GM21619 (cell line): Measurements from ENCODE around the gene TNFRSF1A.
"Not testable (repeated sequence)": the region's sequence is repeated elsewhere in the genome, so short reads cannot be mapped to it uniquely, and the experiment has no call there.

ENCODE experiments used
- ATAC-seq: cut with Tn5 transposase; IDR thresholded peaks from one replicate; pipeline ENCODE4 v1.9.1; 2021; ENCODE audit not compliant: unreplicated experiment

TNFRSF1A gene

DNA sequence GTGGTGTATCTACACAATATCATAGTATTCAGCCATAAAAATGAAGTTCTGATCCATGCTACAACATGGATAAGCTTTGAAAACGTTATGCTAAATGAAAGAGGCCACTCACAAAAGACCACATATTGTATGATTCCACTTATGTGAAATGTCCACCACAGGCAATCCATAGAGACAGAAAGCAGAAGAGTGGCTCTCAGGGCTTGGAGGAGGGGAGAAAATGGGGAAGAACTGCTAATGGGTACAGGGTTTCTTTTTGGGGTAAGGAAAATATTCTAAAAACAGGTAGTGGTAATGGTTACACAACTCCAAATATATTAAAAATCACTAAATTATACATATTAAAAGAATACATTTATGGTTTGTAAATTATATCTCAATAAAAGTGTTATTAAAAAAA, 17.0 kb upstream of the TNFRSF1A start:
- ATAC-seq = no peak

DNA sequence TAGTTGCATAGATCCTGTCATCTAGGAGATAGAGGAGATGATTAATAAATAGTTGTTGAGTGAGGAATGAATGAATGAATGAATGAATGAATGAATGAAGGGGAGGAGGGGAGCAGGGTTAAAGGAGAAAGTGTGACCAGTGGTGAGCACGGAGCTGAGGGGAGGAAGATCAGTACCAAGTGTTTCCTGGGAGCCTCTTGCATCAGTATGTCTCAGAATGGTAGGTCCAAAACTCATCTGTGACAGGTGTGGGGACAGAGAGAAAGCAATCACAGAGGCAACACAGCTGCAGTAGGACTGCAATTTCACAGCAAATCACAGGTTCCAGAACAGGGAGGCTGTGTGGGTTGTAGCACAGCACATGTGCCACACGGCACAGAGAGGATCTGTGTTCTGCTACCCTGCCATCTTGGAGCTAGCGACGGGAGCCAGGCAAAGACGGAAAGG, 14.5 kb upstream of the TNFRSF1A start:
- no peak for ATAC-seq

DNA sequence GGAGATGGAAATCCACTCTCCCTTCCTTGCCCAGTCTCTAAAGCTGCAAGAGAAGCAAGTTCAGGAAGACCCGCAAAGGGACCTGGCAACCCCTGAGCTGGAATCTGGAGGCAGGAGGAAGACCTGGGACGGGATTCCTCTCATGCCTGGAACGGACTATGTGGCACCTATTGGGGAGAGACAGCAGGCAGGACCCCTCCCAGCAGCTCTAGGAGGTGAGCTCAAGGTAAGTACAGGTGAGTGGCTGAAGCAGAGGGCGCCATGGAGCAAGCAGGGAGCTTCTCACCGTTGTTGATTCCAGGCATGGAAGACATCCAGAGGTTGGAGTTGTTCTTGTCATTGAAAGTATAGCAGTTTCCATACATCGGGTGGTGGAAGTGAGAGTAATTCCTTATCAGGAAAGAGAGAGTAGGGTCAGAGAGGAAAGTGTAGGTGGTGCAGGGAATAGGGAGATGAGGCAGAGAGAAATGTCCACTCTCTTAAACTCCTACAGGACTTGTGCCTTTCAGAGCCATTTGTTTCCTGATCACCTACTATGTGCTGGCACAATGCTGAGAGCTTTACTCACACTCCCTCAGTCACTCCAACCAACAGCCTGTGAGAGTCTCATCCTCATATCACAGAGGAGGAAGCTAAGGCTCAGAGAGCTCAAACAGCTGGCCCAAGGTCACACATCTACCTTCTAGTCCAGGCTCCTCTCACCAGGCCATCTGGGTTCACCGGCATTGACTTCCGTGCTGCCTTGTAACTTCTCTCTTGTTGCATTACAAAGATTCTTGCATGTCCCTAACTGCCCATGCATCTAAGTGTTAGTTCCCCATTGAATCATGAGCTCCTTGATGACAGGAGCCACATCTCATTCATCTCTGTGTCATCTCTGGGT, 13.9 kb upstream of the TNFRSF1A start:
- no peak for ATAC-seq

DNA sequence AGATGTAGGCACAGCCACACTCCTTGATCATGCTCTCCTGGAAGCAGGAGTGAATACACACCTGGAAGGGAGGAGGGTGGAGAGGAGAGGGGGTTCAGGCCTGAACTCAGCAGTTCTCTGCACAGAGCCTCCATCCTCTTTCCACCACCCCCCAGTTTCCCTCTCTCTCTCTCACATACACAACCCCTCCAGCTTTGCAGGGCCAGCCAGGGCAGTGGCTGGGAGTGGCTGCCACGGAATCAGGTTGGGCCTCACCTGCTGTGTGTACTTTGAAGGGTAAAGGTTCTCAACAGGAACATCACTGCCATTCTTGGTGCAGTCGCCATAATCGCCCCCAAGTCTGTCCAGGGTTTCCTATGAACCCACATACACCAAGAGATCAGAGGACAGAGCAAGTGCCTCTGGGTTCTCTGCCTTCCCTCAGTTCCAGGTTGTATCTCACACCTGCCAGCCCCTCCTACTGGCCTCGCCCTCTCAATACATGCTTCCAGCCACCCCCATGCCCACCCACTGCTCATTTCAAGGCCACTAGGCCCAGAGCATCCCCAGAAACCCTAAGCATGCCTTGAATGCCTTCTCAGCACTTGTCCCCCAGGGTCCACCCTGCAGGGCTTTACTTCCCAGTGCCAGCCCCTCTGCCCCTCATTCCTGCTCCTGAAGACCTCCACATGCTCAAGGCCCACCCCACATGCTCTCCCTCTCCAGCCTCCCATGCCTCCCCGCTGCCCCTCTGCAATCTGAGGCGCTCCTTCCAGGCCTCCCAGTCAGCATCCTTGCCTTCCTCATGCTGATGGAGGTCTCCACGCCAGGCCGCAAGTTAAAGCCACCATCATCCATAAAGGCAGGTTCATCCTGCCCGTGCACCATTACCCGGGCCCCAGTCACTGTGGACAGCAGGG, 12.9 kb upstream of the TNFRSF1A start:
- no peak for ATAC-seq

DNA sequence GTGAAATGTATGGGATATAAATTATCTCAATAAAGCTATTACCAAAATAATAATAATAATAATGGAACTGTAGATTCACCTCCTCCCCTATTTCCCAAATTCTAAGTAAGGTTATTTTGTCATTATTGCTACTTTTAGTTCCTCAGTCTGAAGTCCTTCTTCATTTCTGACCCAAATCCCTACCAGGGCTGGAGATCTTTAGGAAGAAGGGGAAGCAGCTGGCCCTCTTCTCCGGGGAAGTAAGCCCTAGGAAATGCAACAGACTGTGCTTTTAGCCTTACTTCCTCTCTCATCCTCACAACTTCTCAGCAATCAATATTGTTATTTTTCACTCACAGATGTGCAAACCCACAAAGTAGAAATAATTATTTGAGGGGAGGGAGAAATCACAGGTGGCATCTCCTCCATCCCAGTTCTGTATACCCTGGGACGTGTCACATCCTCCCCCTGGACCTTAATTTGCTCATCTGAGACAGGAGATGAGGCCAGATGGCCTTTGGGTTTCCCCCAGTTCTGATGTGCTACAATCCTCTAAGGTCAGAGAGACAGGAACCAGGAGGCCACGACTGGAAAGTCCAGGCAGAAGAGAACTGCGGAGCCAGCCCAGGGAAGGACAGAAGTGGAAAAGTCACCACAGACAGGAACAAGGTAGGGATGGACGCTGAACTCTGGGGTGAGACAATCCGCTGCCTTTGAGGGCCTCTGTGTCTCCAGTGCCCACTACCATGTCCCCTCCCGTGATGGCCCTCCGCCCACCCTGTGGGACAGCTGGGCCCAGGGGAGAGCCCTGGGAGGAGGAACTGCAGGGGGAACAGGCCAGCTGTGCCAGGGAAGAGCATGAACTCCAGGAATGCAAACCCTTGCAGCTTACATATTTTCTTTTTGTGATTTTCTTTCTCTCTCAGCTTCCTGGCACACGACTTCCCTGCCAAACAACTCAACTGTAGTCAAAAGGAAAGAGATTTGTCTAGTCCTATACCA, 10.6 kb upstream of the TNFRSF1A start:
- ATAC-seq = no peak

DNA sequence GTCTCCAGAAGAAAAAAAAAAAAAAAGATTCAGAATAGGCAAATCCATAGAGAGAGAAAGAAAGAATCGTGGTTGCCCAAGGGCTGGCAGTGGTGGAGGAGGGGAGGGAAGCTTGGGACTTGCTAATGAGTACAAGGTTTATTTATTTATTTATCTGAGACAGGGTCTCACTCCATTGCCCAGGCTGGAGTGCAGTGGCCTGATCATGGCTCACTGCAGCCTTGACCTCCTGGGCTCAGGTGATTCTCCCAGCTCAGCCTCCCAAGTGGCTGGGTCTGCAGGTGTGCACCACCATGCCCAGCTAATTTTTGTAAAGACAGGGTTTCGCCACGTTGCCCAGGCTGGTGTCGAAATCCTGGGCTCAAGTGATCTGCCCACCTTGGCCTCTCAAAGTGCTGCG, 9.7 kb upstream of the TNFRSF1A start:
- no peak for ATAC-seq

DNA sequence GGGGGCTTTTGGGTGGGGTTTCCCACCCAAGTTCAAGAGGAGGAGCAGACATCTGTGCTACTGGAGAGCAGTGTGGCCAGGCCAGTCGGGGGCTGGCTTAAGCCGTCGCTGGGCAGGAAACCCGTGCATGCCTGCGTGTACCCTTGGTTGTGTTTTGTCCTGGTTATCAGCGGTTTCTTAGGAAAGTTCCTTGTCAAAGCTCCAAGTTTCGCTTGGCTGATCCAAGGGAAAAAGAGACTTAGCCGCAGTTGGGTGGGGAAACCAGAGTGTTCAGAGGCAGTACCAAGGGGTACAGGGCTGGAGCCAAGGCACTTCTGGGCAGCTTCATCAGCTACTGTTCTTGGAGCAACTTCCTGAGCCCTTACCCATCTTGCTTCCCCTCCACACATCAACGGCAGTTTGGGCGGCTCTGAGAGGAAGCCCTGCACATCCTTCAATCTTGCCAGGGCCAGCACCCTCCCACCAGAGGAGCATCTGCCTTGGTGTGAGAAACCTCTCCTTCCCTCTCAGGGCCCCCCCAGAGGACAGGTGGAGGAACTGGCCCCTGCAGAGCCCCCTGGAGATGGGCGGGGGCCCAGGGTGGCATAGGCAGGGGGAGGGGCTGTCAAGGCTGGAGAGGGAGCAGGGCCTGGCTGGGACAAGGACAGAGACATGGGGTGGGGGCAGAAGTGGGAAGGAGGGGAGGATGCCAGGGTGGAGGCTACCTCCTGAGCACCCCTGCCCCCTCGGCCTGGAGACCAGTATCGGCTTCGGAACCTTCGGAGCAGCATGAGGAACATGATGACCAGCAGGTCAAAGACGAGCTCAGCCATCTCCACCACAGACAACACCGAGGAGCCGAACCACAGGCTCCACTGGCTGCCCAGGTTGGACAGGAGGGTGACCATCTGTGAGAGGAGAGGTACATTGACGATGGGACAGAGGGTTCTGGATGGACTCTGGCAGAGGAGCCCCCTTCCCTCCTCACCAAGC, 5.8 kb upstream of the TNFRSF1A start:
- ATAC-seq = no peak

DNA sequence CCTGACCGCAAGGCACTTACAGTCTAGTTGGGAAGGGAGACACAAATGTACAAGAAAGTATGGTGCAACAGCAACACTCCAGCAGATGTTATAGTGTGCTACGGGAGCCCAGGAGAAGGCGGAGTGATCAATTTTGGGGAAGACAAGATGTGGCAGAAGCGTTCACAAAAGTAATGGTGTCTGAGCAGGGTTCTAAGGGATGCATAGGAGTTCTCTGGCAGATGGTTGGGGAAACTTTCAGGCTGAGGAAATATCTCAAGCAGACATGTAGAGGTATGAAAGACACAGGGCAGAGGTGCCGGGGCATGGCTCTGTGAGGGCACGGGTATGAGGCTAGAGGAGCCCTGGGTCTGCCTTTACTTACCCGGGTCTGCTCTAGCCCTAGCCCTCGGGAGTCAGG, 5.1 kb upstream of the TNFRSF1A start:
- no peak for ATAC-seq

DNA sequence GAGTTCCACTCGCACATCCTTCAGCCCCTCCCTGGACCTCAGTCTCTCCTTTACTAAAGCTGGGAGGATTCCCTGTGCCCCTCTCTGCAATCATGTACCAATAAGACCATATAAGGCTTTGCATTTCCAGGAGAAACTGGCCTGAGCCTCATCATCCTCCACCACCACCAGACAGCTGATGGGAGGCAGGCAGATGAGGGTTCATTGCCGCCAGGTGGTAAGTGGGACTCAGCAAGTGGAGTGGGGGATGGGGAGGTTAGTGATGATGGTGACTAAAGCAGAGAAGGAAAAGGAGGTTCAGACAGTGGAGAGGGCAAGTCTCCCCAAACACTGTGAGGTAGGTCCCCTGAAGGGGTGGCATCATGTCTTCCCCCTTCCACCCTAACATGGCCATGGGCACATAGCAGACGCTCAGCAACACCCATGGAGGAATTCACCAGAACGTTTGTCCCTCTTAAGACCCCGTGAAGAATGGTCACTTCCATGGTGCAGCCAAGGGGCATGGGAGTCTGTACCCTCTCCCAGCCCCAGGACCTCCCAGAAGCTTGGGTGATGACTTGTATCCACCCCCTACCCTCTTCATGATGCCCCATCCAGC, 4.5 kb upstream of the TNFRSF1A start:
- no peak for ATAC-seq

DNA sequence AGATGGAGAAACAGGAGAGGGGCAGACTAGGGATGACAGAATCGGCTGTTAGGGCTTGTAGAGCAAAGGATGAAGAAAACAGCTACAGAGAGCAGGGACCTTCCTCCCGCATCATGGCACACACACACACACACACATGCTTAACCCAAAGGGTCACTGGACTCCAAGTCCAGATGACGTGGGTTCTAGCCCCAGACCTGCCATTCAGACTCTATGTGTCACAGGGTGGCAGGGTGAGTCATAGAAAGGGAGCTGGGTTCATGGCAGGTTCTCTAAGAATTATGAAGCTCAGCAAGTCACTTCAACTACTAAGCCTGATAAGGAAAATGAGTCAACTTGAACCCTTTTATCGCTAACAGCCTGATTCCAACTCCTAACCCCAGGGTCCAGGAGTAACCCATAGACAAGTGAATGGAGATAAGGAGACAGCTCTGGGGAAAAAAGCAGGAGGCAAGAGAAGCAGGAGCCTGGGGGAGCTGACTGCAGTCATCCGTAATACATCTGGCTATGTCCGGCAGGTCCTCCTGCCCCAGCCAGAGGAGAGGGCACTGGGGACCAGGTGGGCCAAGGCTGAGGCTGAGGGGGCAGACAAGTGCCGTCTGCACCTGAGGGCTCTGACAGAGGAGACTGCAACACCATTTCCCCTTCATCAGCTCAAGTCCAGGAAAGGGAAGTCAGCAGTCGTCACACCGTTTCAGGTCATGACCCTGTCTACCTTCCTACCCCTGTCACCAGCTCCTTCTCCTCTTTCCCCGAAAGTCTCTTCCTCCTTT, 3.6 kb upstream of the TNFRSF1A start:
- no peak for ATAC-seq

DNA sequence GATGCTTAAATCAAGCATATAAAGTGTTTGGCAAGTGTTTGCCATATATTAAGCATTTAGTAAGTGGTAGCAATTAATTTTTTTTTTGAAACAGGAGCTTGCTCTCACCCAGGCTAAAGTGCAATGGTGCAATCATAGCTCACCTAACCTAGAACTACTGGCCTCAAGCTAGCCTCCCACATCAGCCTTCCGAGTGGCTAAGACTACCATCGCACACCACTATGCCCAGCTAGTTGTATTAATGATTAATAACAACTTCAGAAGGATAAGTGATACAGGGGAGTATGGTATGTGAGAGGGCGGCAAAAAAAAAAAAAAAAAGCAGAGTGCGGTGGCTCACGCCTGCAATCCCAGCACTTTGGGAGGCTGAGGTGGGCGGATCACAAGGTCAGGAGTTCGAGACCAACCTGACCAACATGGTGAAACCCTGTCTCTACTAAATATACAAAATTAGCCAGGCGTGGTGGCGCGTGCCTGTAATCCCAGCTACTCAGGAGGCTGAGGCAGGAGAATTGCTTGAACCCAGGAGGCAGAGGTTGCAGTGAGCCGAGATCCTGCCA, 2.3 kb upstream of the TNFRSF1A start:
- ATAC-seq = not testable (repeated sequence)

DNA sequence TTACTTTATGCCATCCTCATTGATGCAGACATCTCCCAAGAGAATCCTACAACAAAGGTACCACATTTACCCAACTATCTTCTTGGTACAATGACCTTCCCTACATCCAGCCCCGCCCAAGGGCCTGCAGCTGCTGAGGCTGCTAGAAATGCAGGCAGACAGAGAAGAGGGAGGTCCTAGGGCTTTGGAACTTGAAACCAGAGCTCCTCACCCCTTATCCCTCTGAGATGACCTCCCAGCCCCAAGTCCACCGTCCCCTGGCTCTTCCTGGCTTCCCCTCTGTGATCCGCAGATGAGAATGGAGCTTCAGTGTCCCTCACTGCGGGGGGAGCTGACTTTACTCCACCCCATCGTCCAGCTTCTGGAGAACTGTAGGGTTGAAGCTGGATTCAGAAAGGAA, 1.6 kb upstream of the TNFRSF1A start:
- ATAC-seq = no peak

DNA sequence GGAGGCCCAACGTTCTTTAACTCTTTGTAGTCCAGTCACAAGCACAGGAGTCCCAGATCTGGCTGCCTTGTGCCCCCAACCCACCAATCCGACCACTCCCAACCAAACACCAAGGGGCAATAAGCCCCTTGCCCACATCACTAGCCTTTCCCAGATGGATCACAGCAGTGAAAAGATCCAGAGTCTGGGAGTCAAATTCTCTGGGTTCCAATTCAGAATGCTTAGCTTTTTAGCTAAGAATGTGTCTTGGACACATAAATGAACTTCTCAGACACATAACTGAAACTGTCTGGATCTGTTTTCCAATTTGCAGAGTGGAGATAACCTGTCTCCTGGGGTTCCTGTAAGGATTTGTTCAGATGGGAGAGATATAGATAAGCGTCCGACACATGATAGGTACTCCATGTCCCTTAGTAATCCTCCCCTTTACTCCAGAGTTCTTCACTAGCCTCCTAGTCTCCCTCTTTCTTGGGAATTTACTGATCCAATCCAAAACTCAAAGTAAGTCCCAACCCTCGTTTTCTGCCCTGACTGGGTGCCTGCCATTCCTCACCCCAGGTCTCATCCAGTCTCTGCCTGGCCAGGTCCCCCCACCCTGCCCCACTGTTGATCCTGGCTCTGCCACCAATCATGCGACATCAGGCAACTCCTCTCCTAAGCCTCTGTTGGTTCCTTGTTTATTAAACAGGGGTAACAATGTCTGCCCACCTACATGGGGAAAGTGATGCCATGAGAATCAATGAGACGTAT, 439 bp upstream of the TNFRSF1A start:
- ATAC-seq = no peak

DNA sequence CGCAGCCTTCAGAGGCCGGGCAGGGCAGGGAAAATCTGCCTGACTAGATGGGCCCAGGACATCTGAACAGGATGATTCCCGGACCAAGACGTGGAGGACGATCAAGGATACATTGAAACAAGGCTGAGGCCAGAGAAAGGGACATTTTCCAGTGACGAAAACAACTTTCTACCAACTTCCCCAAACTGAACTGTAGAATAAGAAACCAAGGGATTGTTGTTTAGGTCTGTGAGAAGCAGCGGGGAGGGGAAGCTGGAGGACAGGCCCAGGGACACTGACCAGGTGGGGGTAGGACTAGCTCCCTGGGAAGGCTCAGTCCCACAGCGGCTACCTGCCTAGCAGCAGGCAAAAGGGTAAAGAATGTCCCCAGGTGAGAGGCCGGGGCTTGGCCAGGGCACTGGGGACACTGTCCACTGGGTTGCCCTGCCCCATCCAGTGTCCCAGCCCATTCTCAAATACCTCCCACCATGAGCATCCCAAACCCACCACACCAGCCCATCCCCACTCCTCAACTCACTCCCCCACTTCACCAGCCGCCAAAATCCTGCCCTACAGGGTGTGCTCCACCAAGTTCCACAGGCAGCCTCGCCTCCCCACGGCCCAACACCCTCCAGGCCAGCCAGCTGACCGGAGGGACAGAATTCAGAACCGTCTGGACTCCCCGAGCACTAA, 995 bp downstream of the TNFRSF1A start:
- ATAC-seq = no peak

DNA sequence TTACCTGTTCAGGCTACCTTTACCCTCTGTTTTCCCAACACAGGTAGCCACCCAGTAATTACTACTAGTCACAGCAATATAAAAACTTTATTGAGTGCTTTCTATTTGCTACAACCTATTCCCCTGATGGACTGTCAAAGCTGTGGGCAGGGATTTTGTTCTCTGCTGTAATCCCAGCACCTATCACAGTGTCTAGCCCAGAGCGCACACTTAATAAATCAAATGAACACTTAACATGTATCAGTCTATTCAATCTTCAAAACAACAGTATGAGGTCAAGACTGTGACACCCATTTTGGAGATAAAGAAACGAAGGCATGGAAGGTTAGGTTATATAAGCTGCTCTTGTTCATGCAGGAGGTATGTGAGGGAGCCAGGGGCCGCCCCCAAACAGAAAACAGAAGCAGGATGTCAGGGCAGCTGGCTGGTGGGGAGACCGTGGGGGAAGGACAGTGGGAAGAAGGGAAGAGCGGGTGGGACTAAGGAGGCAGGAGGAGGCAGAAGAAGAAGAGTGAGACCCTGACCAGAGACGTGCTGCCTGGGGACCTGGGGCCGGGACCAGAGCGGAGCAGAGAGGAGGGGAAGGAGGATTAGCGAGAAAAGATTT, 1.7 kb downstream of the TNFRSF1A start:
- ATAC-seq = no peak

DNA sequence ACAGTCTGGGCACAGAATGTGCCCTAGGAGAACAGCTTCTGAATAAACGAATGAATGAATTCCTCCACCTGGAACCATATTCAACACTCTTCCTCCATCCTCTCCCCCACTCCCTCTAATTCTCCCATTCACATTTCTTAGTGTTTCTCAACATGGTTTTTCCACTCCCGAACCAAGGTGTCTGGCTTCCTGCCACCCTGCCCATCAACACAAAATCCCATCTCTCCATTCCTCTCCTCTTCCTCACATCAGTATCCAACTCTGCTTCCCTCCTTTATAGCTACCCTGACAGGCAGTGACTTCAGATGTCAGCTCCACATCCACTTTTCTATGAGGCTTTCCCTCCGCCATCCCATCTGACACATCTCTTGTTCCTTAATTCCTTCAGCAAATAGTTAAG, 2.9 kb downstream of the TNFRSF1A start:
- ATAC-seq = no peak
